Measurements from ENCODE around the gene CALY.
A peak's percentile ranks its signal among the peaks of the same experiment; 100 is the strongest.

The CALY gene

DNA sequence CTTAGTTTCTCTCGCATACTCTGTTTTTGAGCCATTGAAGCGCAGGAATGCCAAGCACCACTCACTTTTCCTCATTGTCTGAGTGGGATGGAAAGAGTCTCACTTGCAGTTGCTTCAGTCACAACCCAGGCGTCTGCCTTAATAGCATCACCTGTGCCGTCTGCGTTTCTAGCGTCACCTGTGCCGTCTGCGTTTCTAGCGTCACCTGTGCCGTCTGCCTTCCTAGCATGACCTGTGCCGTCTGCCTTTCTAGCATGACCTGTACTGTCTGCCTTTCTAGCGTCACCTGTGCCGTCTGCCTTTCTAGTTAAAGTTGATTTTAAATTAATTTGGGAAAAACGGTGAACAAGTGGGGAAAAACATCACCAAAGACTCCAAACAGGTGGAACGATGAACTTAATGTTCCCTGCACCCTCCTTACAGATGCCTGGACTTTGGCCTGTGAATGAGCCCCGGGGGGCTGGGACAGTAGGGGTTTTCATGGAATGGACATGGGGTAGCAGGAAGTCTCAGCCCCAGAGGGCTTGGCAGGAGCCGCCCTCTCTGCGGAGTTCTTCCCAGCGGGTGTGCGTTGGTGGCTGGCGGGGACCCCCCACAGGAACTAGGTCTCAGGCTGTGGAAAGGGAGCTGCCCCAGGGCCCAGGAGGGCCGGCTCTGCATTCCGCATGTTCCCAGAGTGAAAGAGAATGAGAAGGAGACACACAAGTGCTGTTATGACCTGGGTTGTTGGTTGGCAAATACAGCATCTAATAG is 24.5 kb downstream of the CALY start:
- CTCF ChIA-PET: no interaction called here
- no peak for TF ChIP-seq SUZ12 (IDR thresholded peaks at IDR 0.05)
- TF ChIP-seq, protein P1, sequence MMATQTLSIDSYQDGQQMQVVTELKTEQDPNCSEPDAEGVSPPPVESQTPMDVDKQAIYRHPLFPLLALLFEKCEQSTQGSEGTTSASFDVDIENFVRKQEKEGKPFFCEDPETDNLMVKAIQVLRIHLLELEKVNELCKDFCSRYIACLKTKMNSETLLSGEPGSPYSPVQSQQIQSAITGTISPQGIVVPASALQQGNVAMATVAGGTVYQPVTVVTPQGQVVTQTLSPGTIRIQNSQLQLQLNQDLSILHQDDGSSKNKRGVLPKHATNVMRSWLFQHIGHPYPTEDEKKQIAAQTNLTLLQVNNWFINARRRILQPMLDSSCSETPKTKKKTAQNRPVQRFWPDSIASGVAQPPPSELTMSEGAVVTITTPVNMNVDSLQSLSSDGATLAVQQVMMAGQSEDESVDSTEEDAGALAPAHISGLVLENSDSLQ (IDR thresholded peaks at IDR 0.05): no peak
- TF ChIP-seq NFRKB (IDR thresholded peaks at IDR 0.05): no peak
- TF ChIP-seq FOXK2 (IDR thresholded peaks at IDR 0.05): no peak
- no peak for TF ChIP-seq FOXA1 (IDR thresholded peaks at IDR 0.05)
- POLR2A ChIA-PET: no interaction called here
- no peak for DNase-seq (ENCODE audit: extremely low spot score)

DNA sequence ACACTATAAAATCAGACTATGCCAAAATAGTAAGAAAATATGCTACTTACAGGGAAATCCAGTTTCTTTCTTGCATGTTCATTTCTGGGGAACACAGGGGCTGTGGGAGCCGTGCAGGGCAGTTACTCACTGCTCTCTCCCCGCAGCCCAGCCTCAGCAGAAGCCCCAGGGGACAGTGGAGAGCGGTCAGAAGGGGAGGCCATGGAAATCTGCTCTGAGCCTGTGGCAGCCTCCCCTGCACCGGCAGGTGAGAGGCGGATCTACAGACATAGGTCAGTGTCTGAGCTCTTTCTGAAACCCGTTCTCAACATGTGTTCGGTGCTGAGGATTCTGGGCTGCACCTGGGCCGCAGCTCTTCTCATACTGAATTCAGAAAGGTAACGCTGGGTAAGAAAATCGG is 25.1 kb downstream of the CALY start:
- no peak for DNase-seq (ENCODE audit: extremely low spot score)
- CTCF ChIA-PET: no interaction called here
- POLR2A ChIA-PET: no interaction called here
- TF ChIP-seq SUZ12 (IDR thresholded peaks at IDR 0.05) (no peak), ELF4 (IDR thresholded peaks at IDR 0.05) (no peak), CTBP1 (IDR thresholded peaks at IDR 0.05; ENCODE audit: borderline replicate concordance) (no peak), BHLHE40 (IDR thresholded peaks at IDR 0.05; ENCODE audit: borderline replicate concordance) (no peak), FOXA1 (IDR thresholded peaks at IDR 0.05) (no peak)

DNA sequence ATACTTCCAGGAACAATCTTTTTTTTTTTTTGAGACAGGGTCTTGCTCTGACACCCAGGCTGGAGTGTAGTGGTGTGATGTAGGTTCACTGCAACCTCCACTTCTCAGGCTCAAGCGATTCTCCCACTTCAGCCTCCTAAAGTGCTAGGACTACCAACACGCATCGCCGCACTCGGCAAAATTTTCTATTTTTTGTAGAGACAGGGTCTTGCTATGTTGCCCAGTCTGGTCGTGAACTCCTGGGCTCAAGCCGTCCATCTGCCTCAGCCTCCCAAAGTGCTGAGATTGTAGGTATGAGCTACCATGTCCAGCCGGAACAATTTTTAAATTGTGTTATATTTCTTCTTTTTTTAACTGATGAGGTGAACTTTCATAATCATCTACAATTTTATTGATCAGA is 25.9 kb downstream of the CALY start:
- POLR2A ChIA-PET: no interaction called here
- DNase-seq (ENCODE audit: extremely low spot score): no peak
- CTCF ChIA-PET: no interaction called here
- TF ChIP-seq LEF1 (IDR thresholded peaks at IDR 0.05; ENCODE audit: borderline replicate concordance) (no peak), ARNT (IDR thresholded peaks at IDR 0.05) (no peak), SP1 (IDR thresholded peaks at IDR 0.05) (no peak), TARDBP (IDR thresholded peaks at IDR 0.05) (no peak), ELF4 (IDR thresholded peaks at IDR 0.05) (no peak), FOXK2 (IDR thresholded peaks at IDR 0.05) (no peak), NFRKB (IDR thresholded peaks at IDR 0.05) (no peak), SUZ12 (IDR thresholded peaks at IDR 0.05) (no peak), ZNF384 (IDR thresholded peaks at IDR 0.05) (no peak), BHLHE40 (IDR thresholded peaks at IDR 0.05; ENCODE audit: borderline replicate concordance) (no peak), FOXA1 (IDR thresholded peaks at IDR 0.05) (no peak), HDGF (IDR thresholded peaks at IDR 0.05; ENCODE audit: borderline replicate concordance) (no peak), L3MBTL2 (conservative IDR thresholded peaks at IDR 0.05) (no peak), FOXM1 (IDR thresholded peaks at IDR 0.05; ENCODE audit: borderline replicate concordance) (no peak), CTBP1 (IDR thresholded peaks at IDR 0.05; ENCODE audit: borderline replicate concordance) (no peak)
- TF ChIP-seq, protein P1 (IDR thresholded peaks at IDR 0.05): no peak

DNA sequence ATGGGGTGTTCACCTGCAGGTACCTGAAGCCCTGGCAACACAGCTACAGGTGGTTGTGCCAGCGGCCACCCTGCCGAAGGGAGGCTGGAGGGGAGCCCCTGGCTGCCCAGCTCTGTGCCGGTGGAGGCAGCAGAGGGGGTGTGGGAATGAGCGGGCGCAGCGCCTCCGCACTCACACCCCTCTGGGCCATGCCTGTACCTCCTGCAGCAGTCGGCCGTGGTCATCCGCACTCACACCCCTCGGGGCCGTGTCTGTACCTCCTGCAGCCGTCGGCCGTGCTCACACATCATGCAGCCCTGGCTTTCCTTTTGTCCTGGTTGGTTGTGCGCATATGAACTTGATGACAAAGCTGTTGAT is 26.3 kb downstream of the CALY start:
- no peak for DNase-seq (ENCODE audit: extremely low spot score)
- POLR2A ChIA-PET: no interaction called here
- CTCF ChIA-PET: no interaction called here
- TF ChIP-seq ZNF384 (IDR thresholded peaks at IDR 0.05) (no peak), FOXK2 (IDR thresholded peaks at IDR 0.05) (no peak), SUZ12 (IDR thresholded peaks at IDR 0.05) (no peak), L3MBTL2 (conservative IDR thresholded peaks at IDR 0.05) (no peak), ELF4 (IDR thresholded peaks at IDR 0.05) (no peak), SP1 (IDR thresholded peaks at IDR 0.05) (no peak)

DNA sequence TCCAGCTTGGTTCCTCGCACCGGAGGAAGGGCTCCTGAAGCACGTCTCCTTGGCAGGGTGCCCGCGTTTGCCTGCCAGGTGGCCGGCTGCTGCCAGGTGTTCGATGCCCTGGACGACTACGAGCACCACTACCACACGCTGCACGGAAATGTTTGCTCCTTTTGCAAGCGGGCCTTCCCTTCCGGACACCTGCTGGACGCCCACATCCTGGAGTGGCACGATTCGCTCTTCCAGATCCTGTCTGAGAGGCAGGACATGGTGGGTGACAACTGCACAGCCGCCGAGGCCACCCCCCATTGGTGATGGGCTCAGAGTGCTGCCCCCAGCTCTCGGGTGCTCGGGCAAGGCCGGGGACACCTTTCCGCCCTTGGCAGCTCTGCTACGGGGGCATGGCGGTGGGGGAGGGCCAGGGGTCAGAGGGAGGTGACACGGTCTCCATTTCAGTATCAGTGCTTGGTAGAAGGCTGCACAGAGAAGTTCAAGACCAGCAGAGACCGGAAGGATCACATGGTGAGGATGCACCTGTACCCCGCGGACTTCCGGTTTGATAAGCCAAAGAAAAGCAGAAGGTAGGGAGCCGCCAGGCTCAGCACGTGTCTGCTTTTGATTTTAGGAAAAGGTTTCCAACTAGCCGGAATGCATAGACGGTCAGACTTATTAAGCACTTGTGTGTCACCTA is 26.8 kb downstream of the CALY start:
- DNase-seq (ENCODE audit: extremely low spot score): no peak
- POLR2A ChIA-PET: no interaction called here
- CTCF ChIA-PET: no interaction called here
- TF ChIP-seq L3MBTL2 (conservative IDR thresholded peaks at IDR 0.05) (no peak), FOXM1 (IDR thresholded peaks at IDR 0.05; ENCODE audit: borderline replicate concordance) (no peak), ELF4 (IDR thresholded peaks at IDR 0.05) (no peak), SUZ12 (IDR thresholded peaks at IDR 0.05) (no peak), ARNT (IDR thresholded peaks at IDR 0.05) (no peak), ZNF384 (IDR thresholded peaks at IDR 0.05) (no peak), BHLHE40 (IDR thresholded peaks at IDR 0.05; ENCODE audit: borderline replicate concordance) (no peak), NFRKB (IDR thresholded peaks at IDR 0.05) (no peak), LEF1 (IDR thresholded peaks at IDR 0.05; ENCODE audit: borderline replicate concordance) (no peak), TARDBP (IDR thresholded peaks at IDR 0.05) (no peak), FOXK2 (IDR thresholded peaks at IDR 0.05) (no peak), HDGF (IDR thresholded peaks at IDR 0.05; ENCODE audit: borderline replicate concordance) (no peak), CTBP1 (IDR thresholded peaks at IDR 0.05; ENCODE audit: borderline replicate concordance) (no peak), SP1 (IDR thresholded peaks at IDR 0.05) (no peak), FOXA1 (IDR thresholded peaks at IDR 0.05) (no peak)
- TF ChIP-seq, protein P1 (IDR thresholded peaks at IDR 0.05): no peak

DNA sequence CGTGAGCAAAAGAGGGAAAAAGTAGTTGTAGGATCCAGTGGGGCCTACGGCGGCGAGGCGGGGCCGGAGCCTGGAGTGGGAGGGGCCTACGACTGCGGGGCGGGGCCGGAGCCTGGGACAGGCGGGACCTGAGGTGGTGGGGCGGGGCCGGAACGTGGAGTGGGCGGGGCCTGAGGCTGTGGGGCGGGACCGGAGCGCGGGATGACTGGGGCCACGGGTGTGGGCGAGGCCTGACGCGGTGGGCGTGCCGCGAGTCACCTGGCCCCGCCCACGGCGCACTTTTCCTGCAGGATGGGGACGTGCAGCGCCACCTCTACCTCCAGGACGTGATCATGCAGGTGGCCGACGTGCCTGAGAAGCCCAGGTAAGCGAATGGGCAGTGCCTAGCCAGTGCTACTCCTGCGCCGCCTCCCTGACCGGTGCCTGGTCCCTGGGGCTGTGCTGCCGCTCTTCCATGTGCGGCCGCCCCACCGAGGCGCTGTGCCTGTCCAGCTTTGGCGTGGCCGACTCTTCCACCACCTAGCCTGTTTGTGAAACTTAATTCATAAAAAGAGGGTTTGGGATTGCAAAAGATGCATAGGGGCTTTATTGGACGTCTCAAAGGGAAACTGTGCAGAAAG is 27.5 kb downstream of the CALY start:
- ChIA-PET CTCF (no interaction called here), POLR2A (no interaction called here)
- peak; percentile 99 for DNase-seq (ENCODE audit: extremely low spot score)
- peak; percentile 77; the same call in 1 of the 2 replicates for TF ChIP-seq HDGF (IDR thresholded peaks at IDR 0.05; ENCODE audit: borderline replicate concordance)
- TF ChIP-seq ARNT (IDR thresholded peaks at IDR 0.05): no peak
- no peak for TF ChIP-seq BHLHE40 (IDR thresholded peaks at IDR 0.05; ENCODE audit: borderline replicate concordance)
- no peak for TF ChIP-seq ELF4 (IDR thresholded peaks at IDR 0.05)
- no peak for TF ChIP-seq L3MBTL2 (conservative IDR thresholded peaks at IDR 0.05)
